Mesenchymal stem cell (in vitro differentiated cells and primary cell): ENCODE data around the gene PIGV.
A peak's percentile ranks its signal among the peaks of the same experiment; 100 is the strongest.

Source experiments
- DNase-seq: peaks from one replicate; pipeline ENCODE4 v3.0.0-alpha.2; 2013
- H2AFZ ChIP-seq: one replicate; pipeline ENCODE4 v1.6.1; 2013; ENCODE audit warnings: low read depth, mild to moderate bottlenecking, control low read depth, inconsistent platforms, low read length, moderate library complexity
- H2AK5ac ChIP-seq: 2 replicates; pipeline ENCODE4 v1.6.1; 2013; ENCODE audit warnings: low read length, moderate library complexity, mild to moderate bottlenecking, inconsistent platforms; ENCODE audit not compliant: severe bottlenecking
- H2BK120ac ChIP-seq: one replicate; pipeline ENCODE4 v1.6.1; 2013; ENCODE audit warnings: low read depth, mild to moderate bottlenecking, inconsistent platforms, low read length, moderate library complexity
- H2BK12ac ChIP-seq, 2 experiments: one replicate each; pipeline ENCODE4 v1.6.1; 2013; ENCODE audit warnings: inconsistent platforms in 2 of 2, low read length in 2 of 2, mild to moderate bottlenecking in 2 of 2, moderate library complexity in 2 of 2, control low read depth in 1 of 2
- H2BK15ac ChIP-seq: one replicate; pipeline ENCODE4 v1.6.1; 2013; ENCODE audit warnings: mild to moderate bottlenecking, low read depth, inconsistent platforms; ENCODE audit not compliant: poor library complexity, severe bottlenecking
- H2BK5ac ChIP-seq: 2 replicates; pipeline ENCODE4 v1.6.1; 2013; ENCODE audit warnings: low read depth, mild to moderate bottlenecking, low read length, control low read depth, inconsistent platforms; ENCODE audit not compliant: poor library complexity, severe bottlenecking
- H3K14ac ChIP-seq, 2 experiments: one replicate each; pipeline ENCODE4 v1.6.1; 2013; ENCODE audit warnings: inconsistent platforms in 2 of 2, low read length in 2 of 2, control low read depth in 1 of 2, mild to moderate bottlenecking in 1 of 2, moderate library complexity in 1 of 2
- H3K18ac ChIP-seq, 2 experiments: one replicate each; pipeline ENCODE4 v1.6.1; 2013; ENCODE audit warnings: inconsistent platforms in 2 of 2, low read length in 2 of 2, control low read depth in 1 of 2, low read depth in 1 of 2, mild to moderate bottlenecking in 1 of 2
- H3K23ac ChIP-seq, 2 experiments: one replicate each; pipeline ENCODE4 v1.6.1; 2013; ENCODE audit warnings: inconsistent platforms in 2 of 2, low read length in 2 of 2, mild to moderate bottlenecking in 2 of 2, moderate library complexity in 2 of 2, control low read depth in 1 of 2
- H3K27ac ChIP-seq: 2 replicates; pipeline ENCODE4 v1.5.1; 2013; ENCODE audit warnings: mild to moderate bottlenecking, moderate library complexity, low read length, control low read depth, inconsistent platforms; ENCODE audit not compliant: poor library complexity, severe bottlenecking
- H3K27me3 ChIP-seq, 2 experiments: 2 replicates each; pipeline versions ENCODE4 v1.6.1 to v1.7.0; 2013; ENCODE audit warnings: low read length in 2 of 2, mild to moderate bottlenecking in 2 of 2, moderate library complexity in 2 of 2, control low read depth in 1 of 2, inconsistent platforms in 1 of 2; ENCODE audit not compliant: control insufficient read depth in 1 of 2, insufficient read depth in 1 of 2
- H3K36me3 ChIP-seq, 2 experiments: 2 replicates each; pipeline versions ENCODE4 v1.6.1 to v1.7.0; 2013; ENCODE audit warnings: low read length in 2 of 2, control low read depth in 1 of 2, inconsistent platforms in 1 of 2, low read depth in 1 of 2, mild to moderate bottlenecking in 1 of 2; ENCODE audit not compliant: insufficient read depth in 2 of 2, control insufficient read depth in 1 of 2
- H3K4ac ChIP-seq, 2 experiments: one replicate each; pipeline ENCODE4 v1.6.1; 2013; ENCODE audit warnings: inconsistent platforms in 2 of 2, low read length in 2 of 2, mild to moderate bottlenecking in 2 of 2, moderate library complexity in 2 of 2, control low read depth in 1 of 2, low read depth in 1 of 2
- H3K4me1 ChIP-seq: 2 replicates; pipeline ENCODE4 v1.6.1; 2013; ENCODE audit warnings: low read depth, low read length, control low read depth; ENCODE audit not compliant: control insufficient read depth, insufficient read depth
- H3K4me2 ChIP-seq: 2 replicates; pipeline ENCODE4 v1.6.1; 2013; ENCODE audit warnings: low read length, mild to moderate bottlenecking, inconsistent platforms; ENCODE audit not compliant: poor library complexity, severe bottlenecking
- H3K4me3 ChIP-seq, 2 experiments: 2 replicates each; pipeline versions ENCODE4 v1.5.1 to v1.7.0; 2013; ENCODE audit warnings: low read length in 2 of 2, mild to moderate bottlenecking in 2 of 2, control low read depth in 1 of 2, low read depth in 1 of 2; ENCODE audit not compliant: insufficient read depth in 1 of 2
- H3K79me1 ChIP-seq: replicated peaks from 2 replicates; pipeline ENCODE4 v1.6.1; 2013; ENCODE audit warnings: mild to moderate bottlenecking, control low read depth, low read length, inconsistent platforms; ENCODE audit not compliant: poor library complexity, severe bottlenecking
- H3K9ac ChIP-seq: 2 replicates; pipeline ENCODE4 v1.7.0; 2013; ENCODE audit warnings: mild to moderate bottlenecking, low read length, moderate library complexity
- H3K9me3 ChIP-seq: 2 replicates; pipeline ENCODE4 v1.7.0; 2013; ENCODE audit warnings: mild to moderate bottlenecking, low read length; ENCODE audit not compliant: control insufficient read depth
- H4K8ac ChIP-seq: one replicate; pipeline ENCODE4 v1.6.1; 2013; ENCODE audit warnings: inconsistent platforms, mild to moderate bottlenecking, low read length, moderate library complexity
- H4K91ac ChIP-seq: one replicate; pipeline ENCODE4 v1.6.1; 2013; ENCODE audit warnings: mild to moderate bottlenecking, low read length, inconsistent platforms
- WGBS: methylation state at CpG from one replicate; pipeline ENCODE4 v1.1.7; 2013; ENCODE audit warnings: mixed read lengths; 5-methylcytosine and 5-hydroxymethylcytosine counted together

PIGV gene

GRCh38 chr1:26767714-26768113 lies 20.0 kb upstream of the PIGV start:
- 100% methylated on average over 4 of the region's 4 CpGs for WGBS
- no peak overlapping the region for H3K14ac ChIP-seq
- H4K91ac ChIP-seq: no peak overlapping the region
- no peak overlapping the region for H4K8ac ChIP-seq
- no peak overlapping the region for H2BK5ac ChIP-seq
- no peaks in the 10 kb centered on the region for H3K27me3 ChIP-seq
- H3K18ac ChIP-seq: no peak overlapping the region
- H2AK5ac ChIP-seq: no peak overlapping the region
- H3K36me3 ChIP-seq: peaks cover 48 to 75% of the 10 kb centered on the region in 2 experiments
- H3K9ac ChIP-seq: no peak overlapping the region
- H2BK120ac ChIP-seq: no peak overlapping the region
- DNase-seq: no peak
- H2AFZ ChIP-seq: no peak overlapping the region
- H3K4me2 ChIP-seq: no peak overlapping the region
- H3K79me1 ChIP-seq: peaks cover 26% of the 10 kb centered on the region
- H3K4me1 ChIP-seq: peaks cover 19% of the 10 kb centered on the region
- H2BK12ac ChIP-seq: no peak overlapping the region
- no peaks in the 10 kb centered on the region for H3K9me3 ChIP-seq
- H3K23ac ChIP-seq: no peak overlapping the region
- no peak overlapping the region for H3K4ac ChIP-seq
- H3K27ac ChIP-seq: no peak overlapping the region
- no peak overlapping the region for H3K4me3 ChIP-seq
- H2BK15ac ChIP-seq: no peak overlapping the region

GRCh38 chr1:26768755-26769154 lies 19.0 kb upstream of the PIGV start:
- Histone ChIP-seq H3K9me3 (no peaks in the 10 kb centered on the region), H3K18ac (no peak overlapping the region), H2BK12ac (no peak overlapping the region), H3K23ac (no peak overlapping the region), H2BK120ac (no peak overlapping the region), H2AFZ (no peak overlapping the region), H2AK5ac (no peak overlapping the region), H3K4me1 (peaks cover 22% of the 10 kb centered on the region), H2BK5ac (no peak overlapping the region), H3K79me1 (peaks cover 20% of the 10 kb centered on the region), H3K4me2 (no peak overlapping the region), H4K91ac (no peak overlapping the region), H3K14ac (no peak overlapping the region), H2BK15ac (no peak overlapping the region), H3K36me3 (peaks cover 45 to 76% of the 10 kb centered on the region in 2 experiments), H4K8ac (no peak overlapping the region), H3K4ac (no peak overlapping the region), H3K4me3 (no peak overlapping the region), H3K9ac (peak overlapping the region; percentile 8), H3K27ac (peak overlapping the region; percentile 19), H3K27me3 (no peaks in the 10 kb centered on the region)
- peak; percentile 50 for DNase-seq
- 51% methylated on average over 3 of the region's 3 CpGs for WGBS

- Histone ChIP-seq H3K14ac (no peak overlapping the region), H2BK15ac (peak overlapping the region; percentile 21), H2BK12ac (no peak overlapping the region), H3K27ac (peak overlapping the region; percentile 56), H3K36me3 (peaks cover 49 to 84% of the 10 kb centered on the region in 2 experiments), H2AFZ (no peak overlapping the region), H3K4me3 (peak overlapping the region in 1 of 2 experiments; percentile 2), H3K79me1 (peaks cover 32% of the 10 kb centered on the region), H3K9me3 (no peaks in the 10 kb centered on the region), H2AK5ac (peak overlapping the region; percentile 21), H4K8ac (no peak overlapping the region), H3K4me2 (no peak overlapping the region), H2BK120ac (no peak overlapping the region), H3K9ac (peak overlapping the region; percentile 85), H2BK5ac (no peak overlapping the region), H3K4ac (no peak overlapping the region), H3K23ac (no peak overlapping the region), H3K4me1 (peaks cover 25% of the 10 kb centered on the region), H3K27me3 (no peaks in the 10 kb centered on the region), H3K18ac (no peak overlapping the region), H4K91ac (peak overlapping the region; percentile 21)
- WGBS: 20% methylated on average over 3 of the region's 3 CpGs
- DNase-seq: no peak
Measured at GRCh38 chr1:26771285-26771642, 16.5 kb upstream of the PIGV start.

- Histone ChIP-seq H3K14ac (no peak overlapping the region), H4K8ac (no peak overlapping the region), H2AFZ (no peak overlapping the region), H2AK5ac (peak overlapping the region; percentile 10), H3K27me3 (no peaks in the 10 kb centered on the region), H2BK5ac (peak overlapping the region; percentile 66), H3K27ac (peak overlapping the region; percentile 56), H3K36me3 (peaks cover 46 to 84% of the 10 kb centered on the region in 2 experiments), H3K4ac (no peak overlapping the region), H3K23ac (no peak overlapping the region), H3K9ac (peak overlapping the region; percentile 85), H3K79me1 (peaks cover 33% of the 10 kb centered on the region), H3K4me1 (peaks cover 25% of the 10 kb centered on the region), H3K18ac (peak overlapping the region; percentile 30 to 67), H3K4me3 (peak overlapping the region in 1 of 2 experiments; percentile 2), H4K91ac (no peak overlapping the region), H2BK120ac (no peak overlapping the region), H3K4me2 (no peak overlapping the region), H2BK12ac (no peak overlapping the region), H2BK15ac (no peak overlapping the region), H3K9me3 (no peaks in the 10 kb centered on the region)
- peak; percentile 98 for DNase-seq
- 22% methylated on average over 1 of the region's 2 CpGs for WGBS
Measured at GRCh38 chr1:26771643-26772321, 16.0 kb upstream of the PIGV start.
